NCI-H524 (cell line): ENCODE results near the gene TUBB4B.
"Not testable (repeated sequence)": the region's sequence is repeated elsewhere in the genome, so short reads cannot be mapped to it uniquely, and the experiment has no call there.

ENCODE experiments used
- DNase-seq, 2 experiments: peaks; one replicate each; lab custom pipeline; 2025; lab: John Stamatoyannopoulos, UW

The TUBB4B gene

GRCh38 chr9:137236238-137236935 lies 4.7 kb upstream of the TUBB4B start:
- peak; percentile 69 to 90 for DNase-seq

- no peak for DNase-seq
Measured at GRCh38 chr9:137236936-137237421, 4.1 kb upstream of the TUBB4B start.

- peak in 1 of 2 experiments; percentile 51 for DNase-seq
Measured at GRCh38 chr9:137237759-137238726, 3.0 kb upstream of the TUBB4B start.

- not testable (repeated sequence) for DNase-seq
Measured at GRCh38 chr9:137239541-137240200, 1.4 kb upstream of the TUBB4B start.

- DNase-seq = peak; percentile 45 to 79
Measured at GRCh38 chr9:137240318-137240840, 708 bp upstream of the TUBB4B start.

GRCh38 chr9:137241490-137242268 lies 592 bp downstream of the TUBB4B start:
- DNase-seq = peak; percentile 55 to 82

- no peak for DNase-seq
Measured at GRCh38 chr9:137242269-137243203, 1.4 kb downstream of the TUBB4B start.

GRCh38 chr9:137243266-137243625 lies 2.2 kb downstream of the TUBB4B start:
- not testable (repeated sequence) for DNase-seq

- no peak for DNase-seq
Measured at GRCh38 chr9:137243626-137244485, 2.8 kb downstream of the TUBB4B start.

GRCh38 chr9:137244486-137245449 lies 3.7 kb downstream of the TUBB4B start:
- DNase-seq = no peak

- DNase-seq = peak; percentile 69 to 88
Measured at GRCh38 chr9:137245450-137246421, 4.6 kb downstream of the TUBB4B start.

- no peak for DNase-seq
Measured at GRCh38 chr9:137247135-137247915, 6.2 kb downstream of the TUBB4B start.

- DNase-seq = no peak
Measured at GRCh38 chr9:137247916-137248175, 6.8 kb downstream of the TUBB4B start.

GRCh38 chr9:137250329-137251193 lies 9.5 kb downstream of the TUBB4B start:
- DNase-seq = peak; percentile 63 to 79

GRCh38 chr9:137251194-137251461 lies 10.0 kb downstream of the TUBB4B start, which contains the start of gene STPG3:
TSS of gene STPG3 (plus strand) at chr9:137251286. CDS start at chr9:137251287, 1 bp downstream.
- no peak for DNase-seq
